C1 segment of cervical spinal cord (tissue), 14 donors: Measurements from ENCODE around the gene FGD4.

Experiments
- DNase-seq, 14 donors: peaks; one replicate each; lab custom pipeline; 2025; lab: John Stamatoyannopoulos, UW

The FGD4 gene

GRCh38 chr12:32604565-32604964 lies 205.2 kb downstream of the FGD4 start:
- no peak for DNase-seq

DNA sequence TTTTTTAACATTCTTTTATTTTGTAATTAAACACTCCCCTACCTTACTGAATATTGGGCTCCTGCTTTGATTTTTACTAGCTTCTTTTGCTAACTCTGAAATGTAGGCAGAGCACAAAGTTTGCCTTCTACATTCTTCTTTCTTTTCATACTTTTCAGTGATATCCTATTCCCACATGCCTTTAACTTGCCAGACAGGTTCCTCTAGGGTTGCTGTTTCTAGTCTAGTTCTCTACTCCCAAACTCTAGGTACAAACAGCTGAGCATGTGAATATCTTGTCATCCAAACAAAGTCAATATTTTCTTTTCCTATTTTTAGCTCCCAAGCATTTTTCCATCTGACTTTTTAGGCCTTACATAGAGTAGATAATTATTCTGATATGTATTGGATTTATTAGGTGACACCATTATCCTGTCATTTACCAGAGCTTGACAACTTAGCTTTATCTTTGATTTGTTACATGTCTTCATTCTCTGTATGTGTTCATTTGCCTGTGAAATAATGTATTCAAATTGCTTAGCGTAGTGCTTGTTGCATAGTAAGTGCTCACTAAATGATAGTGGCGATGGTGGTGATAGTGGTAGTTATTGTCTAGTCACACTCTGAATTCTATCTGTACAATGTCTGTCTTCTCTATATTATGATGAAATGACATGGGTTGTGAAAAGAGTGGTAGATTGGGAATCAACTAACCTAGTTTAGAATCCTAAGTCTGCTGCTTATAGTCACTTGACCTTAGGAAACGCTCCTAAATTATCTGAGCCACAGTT lies 206.2 kb downstream of the FGD4 start:
- DNase-seq, result no peak

DNA sequence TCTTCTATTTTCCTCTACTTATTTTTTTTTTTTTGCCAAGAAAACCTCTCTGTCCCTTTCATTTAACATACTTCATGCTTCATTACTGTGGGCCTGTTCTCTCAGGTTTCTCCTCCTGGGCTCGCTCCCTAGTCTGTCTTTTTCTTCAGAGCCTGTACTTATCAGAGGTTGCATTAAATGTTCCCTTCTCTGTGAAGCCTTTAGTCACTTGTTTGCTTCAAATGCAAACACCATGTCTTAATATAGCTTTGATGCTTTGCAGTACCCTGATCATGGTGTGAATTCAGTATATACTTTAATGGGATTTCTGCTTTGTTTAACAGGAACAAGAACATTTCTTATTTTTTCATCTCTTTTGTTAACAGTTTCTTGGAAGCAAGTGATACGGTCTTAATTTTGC lies 207.1 kb downstream of the FGD4 start:
- no peak for DNase-seq

DNA sequence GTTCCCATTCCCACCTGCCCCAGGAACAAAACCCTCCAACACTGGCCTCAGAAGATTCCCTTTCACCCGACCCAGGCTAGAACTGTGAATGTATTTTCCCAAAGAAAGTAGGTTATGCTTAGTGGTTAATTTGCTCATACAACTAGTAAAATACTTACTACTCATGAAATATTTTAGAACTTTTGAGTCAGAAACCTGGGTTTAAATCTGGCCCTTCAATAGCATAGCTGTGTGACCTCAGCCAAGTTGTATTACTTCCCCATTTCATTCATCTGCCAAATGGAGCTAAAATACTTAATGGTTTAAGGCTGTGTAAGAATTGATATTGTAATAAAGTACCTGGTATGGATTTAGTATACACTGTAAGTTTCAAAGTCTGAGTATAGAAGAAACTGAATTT lies 210.6 kb downstream of the FGD4 start:
- no peak for DNase-seq

- DNase-seq, result peak in 2 of 14 donors; percentile 12 to 28
These were observed 212.6 kb downstream of the FGD4 start for GRCh38 chr12:32611986-32612385.

GRCh38 chr12:32612658-32613614 lies 213.6 kb downstream of the FGD4 start:
- no peak for DNase-seq

DNA sequence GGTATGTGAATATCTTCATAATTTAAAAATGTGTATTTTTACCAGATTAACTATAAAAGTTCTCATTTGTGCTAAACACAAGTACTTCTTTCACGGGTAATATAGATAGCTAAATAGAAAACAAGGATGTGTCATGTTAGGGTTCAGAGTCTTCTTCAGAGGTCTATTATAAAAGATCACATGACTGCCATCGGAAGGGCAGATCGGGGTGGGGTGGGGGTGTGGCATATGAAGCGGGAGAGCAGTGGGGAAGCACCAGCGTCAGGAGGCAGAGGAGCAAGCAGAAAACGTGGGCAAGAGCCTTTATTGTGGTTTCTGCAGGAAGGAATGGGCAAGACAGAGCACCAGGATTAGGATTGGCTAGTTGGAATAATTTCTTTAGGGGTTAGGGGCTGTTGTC lies 216.1 kb downstream of the FGD4 start:
- no peak for DNase-seq

- no peak for DNase-seq
These were observed 218.2 kb downstream of the FGD4 start for GRCh38 chr12:32617534-32617933.

- DNase-seq, result no peak
These were observed 218.8 kb downstream of the FGD4 start for GRCh38 chr12:32618115-32618514.

DNA sequence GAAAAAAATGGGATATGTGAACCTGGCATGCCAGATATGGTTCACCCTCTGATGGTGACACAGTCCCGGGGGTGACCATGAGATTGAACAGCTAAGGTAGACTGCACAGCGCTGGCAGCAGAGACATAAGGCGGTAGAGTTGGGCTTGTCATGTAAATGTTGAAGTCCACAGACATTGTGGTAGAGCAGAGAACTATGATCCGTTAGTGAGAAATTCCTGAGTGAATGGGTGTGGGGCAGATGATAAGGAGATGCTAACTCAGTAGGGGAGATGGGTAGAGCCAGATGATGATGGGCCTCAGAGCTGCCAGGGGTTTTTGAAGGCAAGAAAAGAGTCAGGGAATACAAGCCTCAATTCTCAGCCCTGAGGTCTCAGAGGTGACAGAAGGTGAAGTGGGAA lies 228.6 kb downstream of the FGD4 start:
- DNase-seq, result no peak

- DNase-seq, result no peak
These were observed 242.0 kb downstream of the FGD4 start for GRCh38 chr12:32641287-32641901.

DNA sequence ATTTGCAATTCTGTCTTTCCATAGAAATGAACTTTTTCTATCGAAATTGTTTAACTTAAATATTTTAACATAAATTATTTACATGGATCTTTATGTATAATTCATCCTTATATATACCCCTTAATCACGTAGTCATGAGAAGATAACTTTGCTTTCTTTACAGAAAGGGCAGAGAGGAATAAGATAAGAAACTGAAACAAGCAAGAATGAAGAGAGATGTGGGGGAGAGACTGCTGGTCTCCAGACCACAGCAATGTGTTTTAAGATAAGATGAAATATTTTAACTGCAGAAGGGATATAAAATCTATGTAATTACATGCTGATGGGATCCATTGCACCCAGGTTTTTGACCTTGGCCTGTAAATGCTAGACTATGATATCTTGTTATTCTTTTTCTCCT lies 245.1 kb downstream of the FGD4 start:
- no peak for DNase-seq

DNA sequence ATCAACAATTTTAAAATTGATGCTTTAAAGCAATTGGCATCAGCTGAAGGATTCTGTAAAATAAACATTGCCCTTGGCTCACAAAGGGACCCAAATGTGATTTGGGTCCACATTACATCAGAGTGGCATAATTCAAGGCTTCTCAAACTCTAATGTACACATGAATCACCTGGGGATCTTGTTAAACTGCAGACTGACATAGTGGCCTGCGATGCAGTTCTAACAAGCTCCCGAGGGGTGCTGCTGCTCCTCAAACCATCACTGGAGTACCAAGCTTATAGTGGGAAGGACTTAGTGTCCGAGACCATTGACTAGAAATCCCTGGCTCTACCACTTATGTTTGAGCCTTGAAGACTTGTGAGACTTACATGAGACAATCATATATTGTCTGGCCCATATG lies 247.9 kb downstream of the FGD4 start:
- no peak for DNase-seq

GRCh38 chr12:32650508-32650907 lies 251.2 kb downstream of the FGD4 start:
- DNase-seq, result no peak

DNA sequence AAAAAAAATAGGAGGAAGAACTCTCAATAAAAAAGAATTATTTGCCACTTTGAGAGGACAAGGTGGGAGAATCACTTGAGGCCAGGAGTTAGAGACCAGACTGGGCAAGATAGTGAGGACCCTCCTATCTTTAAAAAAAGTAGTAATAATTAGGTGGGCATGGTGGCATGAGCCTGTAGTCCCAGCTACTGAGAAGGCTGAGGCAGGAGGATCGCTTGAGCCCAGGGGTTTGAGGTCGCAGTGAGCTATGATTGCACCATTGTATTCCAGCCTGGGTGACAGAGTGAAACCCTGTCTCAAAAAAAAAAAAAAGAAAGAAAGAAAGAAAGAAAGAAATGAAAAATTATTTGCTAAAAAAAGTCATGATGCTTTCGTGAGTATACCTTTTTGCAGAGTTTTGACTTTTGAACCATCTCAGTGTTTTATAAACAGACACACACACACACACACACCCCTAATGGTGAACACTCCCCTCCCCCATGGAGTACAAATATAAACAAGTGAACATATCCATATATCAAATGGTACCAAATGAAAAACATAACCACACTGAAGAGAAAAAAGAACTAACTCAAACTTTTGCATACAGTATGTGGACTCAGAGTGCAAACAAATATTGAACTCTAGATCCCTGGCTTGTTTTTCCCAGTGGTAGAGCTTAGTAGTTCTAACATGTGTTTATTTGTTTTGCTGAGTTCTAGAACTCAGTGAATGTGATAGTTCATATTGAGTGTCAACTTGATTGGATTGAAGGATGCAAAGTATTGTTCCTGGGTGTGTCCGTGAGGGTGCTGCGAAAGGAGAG lies 252.0 kb downstream of the FGD4 start:
- DNase-seq, result no peak

GRCh38 chr12:32651956-32652210 lies 252.5 kb downstream of the FGD4 start:
- DNase-seq, result no peak

DNA sequence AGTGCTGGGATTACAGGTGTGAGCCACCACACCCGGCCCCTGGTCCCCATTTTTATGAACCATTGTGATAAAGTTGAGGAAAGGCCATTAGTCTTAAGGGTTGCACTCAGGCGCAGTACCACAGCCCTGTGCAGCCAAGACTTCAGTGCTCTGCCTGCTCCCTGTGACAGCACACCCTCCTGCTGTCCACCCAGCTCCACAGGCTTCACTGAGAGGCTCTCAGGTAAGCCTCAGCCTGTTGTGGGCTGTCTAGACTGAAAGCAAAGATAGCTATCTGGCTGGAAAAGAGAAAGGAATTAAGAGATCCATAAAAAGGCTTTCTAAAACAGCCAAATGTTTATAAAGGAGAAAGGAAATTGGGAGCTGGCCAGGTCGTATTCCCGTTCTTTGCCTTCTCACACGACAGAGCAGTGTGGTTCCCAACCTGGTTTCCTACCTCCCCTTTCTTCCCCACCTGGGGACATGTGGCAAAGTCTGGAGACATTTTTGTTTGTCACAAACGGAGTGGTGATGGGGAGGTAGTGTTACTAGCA lies 260.6 kb downstream of the FGD4 start:
- no peak for DNase-seq

DNA sequence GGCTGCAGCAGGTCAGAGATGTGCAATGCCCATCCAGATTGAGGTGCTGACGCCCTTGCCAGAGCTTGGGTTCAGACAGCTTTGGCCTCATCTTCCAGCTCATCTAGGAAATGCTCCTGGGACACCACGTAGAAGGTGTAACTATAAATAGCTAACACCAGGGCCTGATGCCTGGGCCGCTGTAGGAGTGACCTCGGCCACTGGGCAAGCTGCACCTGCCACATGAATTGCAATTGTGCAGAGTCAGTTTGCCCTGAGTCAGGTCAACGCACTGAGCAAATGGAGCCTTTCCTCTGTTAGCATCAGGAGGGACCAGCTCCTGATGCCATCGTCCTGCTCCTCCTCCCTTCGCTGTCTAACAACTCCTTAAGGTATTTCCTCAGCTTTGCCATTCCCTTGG lies 262.3 kb downstream of the FGD4 start:
- no peak for DNase-seq

DNA sequence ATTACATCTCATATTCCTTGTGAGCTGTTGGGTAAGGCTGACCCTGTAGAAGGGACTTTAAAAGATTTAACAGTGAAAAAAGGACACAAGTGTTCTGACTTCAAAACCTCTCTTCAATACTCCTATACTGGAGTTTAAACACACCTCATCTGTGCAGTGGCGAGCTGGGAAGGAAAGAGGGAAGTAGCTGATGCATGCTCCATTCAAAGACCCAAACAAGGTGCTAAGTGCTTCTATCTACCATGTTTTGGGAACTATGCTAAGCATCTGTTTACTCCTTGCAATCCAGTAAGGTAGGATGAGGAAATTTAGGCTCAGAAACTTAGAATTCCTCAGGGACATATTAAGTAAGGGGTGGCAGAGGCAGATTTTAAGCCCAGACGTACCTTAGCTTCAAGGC lies 263.3 kb downstream of the FGD4 start:
- no peak for DNase-seq

- DNase-seq, result no peak
These were observed 266.7 kb downstream of the FGD4 start for GRCh38 chr12:32666018-32666417.

DNA sequence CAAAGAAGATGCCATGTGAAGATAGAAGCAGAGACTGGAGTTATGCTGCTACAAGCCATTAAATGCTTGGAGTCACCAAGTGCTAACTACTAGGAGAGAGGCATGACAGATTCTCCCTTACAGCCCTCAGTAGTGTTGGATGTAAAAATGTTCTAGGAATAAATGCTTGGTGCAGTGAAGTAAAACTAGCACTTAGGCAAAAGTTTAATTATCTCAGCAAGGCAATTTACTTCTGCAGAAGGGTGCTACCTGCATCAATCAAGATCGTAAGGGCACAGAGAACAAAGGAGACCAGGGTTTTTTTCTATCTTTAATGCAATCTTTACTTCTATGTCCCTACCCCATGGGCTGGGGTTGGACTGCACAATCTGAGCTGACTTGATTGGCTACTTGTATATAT lies 270.2 kb downstream of the FGD4 start:
- DNase-seq, result no peak
